A549 (cell line): Measurements from ENCODE around the gene SLF2. TPM values are rescaled to one million over a fixed set of nuclear protein-coding genes. Genes with fewer than 3 reads are reported as not detected.
A peak's percentile ranks its signal among the peaks of the same experiment; 100 is the strongest.

Source experiments
- ATAC-seq, 2 experiments: fragments of 200-7000 bp in 1 of 2; fragments of >200 bp in 1 of 2; cut with Nextera tagmentation in 1 of 2; cut with Tn5 transposase in 1 of 2; 3 replicates each; pipeline versions ENCODE4 v1.8.0 to v1.9.1; 2018 to 2020; ENCODE audit warnings: mild to moderate bottlenecking in 1 of 2, moderate library complexity in 1 of 2
- CTCF ChIA-PET: fragments of 300-600 bp; sonication (Branson Sonifier 250); formaldehyde crosslinking; extraction: SDS; loops from one replicate; lab custom pipeline; 2021; ENCODE audit warnings: antibody characterized with exemption, inconsistent platforms; lab: Yijun Ruan, JAX
- POLR2A ChIA-PET: fragments of 350-600 bp; formaldehyde crosslinking; extraction: SDS; loops from one replicate; lab custom pipeline; 2021; ENCODE audit warnings: antibody characterized with exemption, inconsistent platforms; lab: Yijun Ruan, JAX
- DNase-seq, 2 experiments: peaks; one replicate each; pipeline versions ENCODE4 v3.0.0 to v3.0.0-alpha.2; 2011 to 2016; ENCODE audit warnings: low read depth in 1 of 2, low spot score in 1 of 2
- FAIRE-seq: peaks from 2 replicates; lab custom pipeline; 2011; peaks lifted over from hg19 to GRCh38; lab: Jason Lieb, UNC
- H3K27ac ChIP-seq, 2 experiments: fragments of >200 bp; sonication (Bioruptor Twin); formaldehyde crosslinking; 3 replicates each; pipeline ENCODE4 v1.5.1; 2016 to 2017
- H3K4me1 ChIP-seq: fragments of >200 bp; sonication (Bioruptor Twin); formaldehyde crosslinking; 3 replicates; pipeline ENCODE4 v1.6.1; 2016
- H3K4me2 ChIP-seq: fragments of >200 bp; sonication (Bioruptor Twin); formaldehyde crosslinking; 3 replicates; pipeline ENCODE4 v1.6.1; 2016
- H3K4me3 ChIP-seq: fragments of >200 bp; sonication (Bioruptor Twin); formaldehyde crosslinking; 3 replicates; pipeline ENCODE4 v1.5.1; 2016
- H3K9me3 ChIP-seq: fragments of >200 bp; sonication (Bioruptor Twin); formaldehyde crosslinking; 3 replicates; pipeline ENCODE4 v1.6.1; 2016
- FOXS1 ChIP-seq: fragments of 250-450 bp; sonication (Bioruptor Pico); IDR thresholded peaks from 2 replicates; pipeline ENCODE4 v1.5.0; 2020; ENCODE audit warnings: mild to moderate bottlenecking, moderate library complexity
- HOXA7 ChIP-seq: fragments of 250-450 bp; sonication (Bioruptor Pico); IDR thresholded peaks from 2 replicates; pipeline ENCODE4 v1.5.0; 2020; ENCODE audit warnings: mild to moderate bottlenecking, moderate library complexity
- HOXB13 ChIP-seq: fragments of 250-450 bp; sonication (Bioruptor Pico); IDR thresholded peaks from 2 replicates; pipeline ENCODE4 v1.5.0; 2020; ENCODE audit warnings: low read depth, mild to moderate bottlenecking, moderate library complexity
- MAZ ChIP-seq: fragments of 150-350 bp; IDR thresholded peaks from 2 replicates; pipeline ENCODE4 v1.6.1; 2014; ENCODE audit warnings: antibody characterized with exemption, low read depth, low read length, borderline replicate concordance
- RFX5 ChIP-seq: fragments of 450-650 bp; IDR thresholded peaks from 2 replicates; pipeline ENCODE4 v1.7.1; 2014; ENCODE audit warnings: antibody characterized with exemption, mild to moderate bottlenecking, moderate library complexity
- SREBF2 ChIP-seq: fragments of 450-650 bp; IDR thresholded peaks from 2 replicates; pipeline ENCODE4 v1.6.1; 2014; ENCODE audit warnings: mild to moderate bottlenecking, moderate library complexity
- ZC3H11A ChIP-seq: fragments of 450-650 bp; IDR thresholded peaks from 2 replicates; pipeline ENCODE4 v1.6.1; 2014; ENCODE audit warnings: antibody characterized with exemption, mild to moderate bottlenecking
- ZFP36 ChIP-seq: fragments of 450-650 bp; IDR thresholded peaks from 2 replicates; pipeline ENCODE4 v1.6.1; 2014; ENCODE audit warnings: borderline replicate concordance; ENCODE audit not compliant: partially characterized antibody
- WGBS: methylation state at CpG from one replicate; pipeline ENCODE4 v1.1.6; 2017; ENCODE audit errors: missing lambda C conversion rate; 5-methylcytosine and 5-hydroxymethylcytosine counted together
- polyA plus RNA-seq, 4 experiments: library from polyadenylated mRNA; depleted of rRNA in 3 of 4; stranded (reverse); fragments of >200 nt; fragmentation: RNase III in 1 of 4; extraction: RNeasy Plus Mini Kit Qiagen cat#74134 plus additional on column Dnase treatment in 1 of 4; gene quantifications; 2 replicates in 3 of 4; 3 replicates in 1 of 4; pipeline ENCODE4 v1.2.3, GENCODE V29; 2011 to 2017
- TF ChIP-seq, protein P1 (sequence below): fragments of 450-650 bp; IDR thresholded peaks from 2 replicates; pipeline ENCODE4 v1.6.1; 2014; ENCODE audit warnings: antibody characterized with exemption
- TF ChIP-seq, protein P2 (sequence below): fragments of 200-600 bp; sonication (generic); IDR thresholded peaks from 2 replicates; pipeline ENCODE4 v1.6.1; 2016; ENCODE audit warnings: antibody characterized with exemption, mild to moderate bottlenecking, moderate library complexity
- TF ChIP-seq, protein P3 (sequence below): IDR thresholded peaks from 2 replicates; pipeline ENCODE4 v1.6.1; 2012
- TF ChIP-seq, protein P4 (sequence below): fragments of >200 bp; sonication (Bioruptor Twin); formaldehyde crosslinking; IDR thresholded peaks from 3 replicates; pipeline ENCODE4 v1.6.1; 2016
- TF ChIP-seq, protein P5 (sequence below): fragments of 250-450 bp; sonication (Bioruptor Pico); IDR thresholded peaks from 2 replicates; pipeline ENCODE4 v1.5.0; 2020; ENCODE audit warnings: low read depth, mild to moderate bottlenecking, moderate library complexity
- TF ChIP-seq, protein P6 (sequence below): fragments of 250-450 bp; sonication (Bioruptor Pico); IDR thresholded peaks from 2 replicates; pipeline ENCODE4 v1.5.0; 2021; ENCODE audit warnings: mild to moderate bottlenecking, moderate library complexity, borderline replicate concordance

SLF2 gene
- polyA plus RNA-seq, 2 of the 4 experiments (the other 2 are of a cell fraction): 13.0 to 16.6 TPM

DNA sequence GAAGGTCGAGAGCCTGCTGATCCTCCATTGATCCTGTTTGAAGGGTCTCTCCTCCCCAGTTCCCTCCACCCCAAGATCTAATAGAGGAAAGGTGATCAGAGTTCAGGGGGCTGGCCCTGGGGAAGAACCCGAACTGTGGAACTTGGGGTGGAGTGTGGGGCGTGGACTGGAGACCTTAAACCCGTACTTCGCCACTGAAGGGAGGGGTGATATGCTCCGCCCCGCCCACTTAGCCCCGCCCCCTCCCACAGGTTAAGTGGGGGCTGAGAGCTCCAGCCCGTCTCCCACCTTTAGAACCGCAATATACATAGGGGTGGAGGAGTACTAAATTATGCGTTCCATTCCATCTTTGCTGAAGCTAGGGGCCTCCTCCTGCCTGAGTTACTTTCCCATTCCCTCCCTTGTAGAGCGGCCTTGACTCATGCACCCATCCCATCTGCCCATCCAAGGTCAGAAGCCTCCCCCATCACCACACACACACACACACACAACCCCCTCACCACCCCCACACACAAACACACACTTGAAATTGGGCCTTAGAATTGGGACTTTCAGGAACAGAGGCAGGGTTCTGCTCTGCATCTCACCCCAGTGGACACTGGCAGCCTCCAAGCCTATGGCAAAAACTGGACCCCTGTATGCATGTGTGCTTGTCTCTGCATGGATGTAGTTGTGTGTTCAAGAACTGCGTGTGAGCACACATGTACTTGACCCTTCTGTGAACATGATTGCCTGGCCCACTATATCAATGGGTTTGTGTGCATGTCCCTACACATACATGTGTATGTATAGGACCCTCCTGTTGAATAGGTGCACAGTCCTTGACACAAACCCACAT, 57.5 kb downstream of the SLF2 start (continued):
- TF ChIP-seq MAZ: no peak
- TF ChIP-seq, protein P1, sequence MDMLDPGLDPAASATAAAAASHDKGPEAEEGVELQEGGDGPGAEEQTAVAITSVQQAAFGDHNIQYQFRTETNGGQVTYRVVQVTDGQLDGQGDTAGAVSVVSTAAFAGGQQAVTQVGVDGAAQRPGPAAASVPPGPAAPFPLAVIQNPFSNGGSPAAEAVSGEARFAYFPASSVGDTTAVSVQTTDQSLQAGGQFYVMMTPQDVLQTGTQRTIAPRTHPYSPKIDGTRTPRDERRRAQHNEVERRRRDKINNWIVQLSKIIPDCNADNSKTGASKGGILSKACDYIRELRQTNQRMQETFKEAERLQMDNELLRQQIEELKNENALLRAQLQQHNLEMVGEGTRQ: no peak
- TF ChIP-seq ZC3H11A: no peak
- TF ChIP-seq, protein P2, sequence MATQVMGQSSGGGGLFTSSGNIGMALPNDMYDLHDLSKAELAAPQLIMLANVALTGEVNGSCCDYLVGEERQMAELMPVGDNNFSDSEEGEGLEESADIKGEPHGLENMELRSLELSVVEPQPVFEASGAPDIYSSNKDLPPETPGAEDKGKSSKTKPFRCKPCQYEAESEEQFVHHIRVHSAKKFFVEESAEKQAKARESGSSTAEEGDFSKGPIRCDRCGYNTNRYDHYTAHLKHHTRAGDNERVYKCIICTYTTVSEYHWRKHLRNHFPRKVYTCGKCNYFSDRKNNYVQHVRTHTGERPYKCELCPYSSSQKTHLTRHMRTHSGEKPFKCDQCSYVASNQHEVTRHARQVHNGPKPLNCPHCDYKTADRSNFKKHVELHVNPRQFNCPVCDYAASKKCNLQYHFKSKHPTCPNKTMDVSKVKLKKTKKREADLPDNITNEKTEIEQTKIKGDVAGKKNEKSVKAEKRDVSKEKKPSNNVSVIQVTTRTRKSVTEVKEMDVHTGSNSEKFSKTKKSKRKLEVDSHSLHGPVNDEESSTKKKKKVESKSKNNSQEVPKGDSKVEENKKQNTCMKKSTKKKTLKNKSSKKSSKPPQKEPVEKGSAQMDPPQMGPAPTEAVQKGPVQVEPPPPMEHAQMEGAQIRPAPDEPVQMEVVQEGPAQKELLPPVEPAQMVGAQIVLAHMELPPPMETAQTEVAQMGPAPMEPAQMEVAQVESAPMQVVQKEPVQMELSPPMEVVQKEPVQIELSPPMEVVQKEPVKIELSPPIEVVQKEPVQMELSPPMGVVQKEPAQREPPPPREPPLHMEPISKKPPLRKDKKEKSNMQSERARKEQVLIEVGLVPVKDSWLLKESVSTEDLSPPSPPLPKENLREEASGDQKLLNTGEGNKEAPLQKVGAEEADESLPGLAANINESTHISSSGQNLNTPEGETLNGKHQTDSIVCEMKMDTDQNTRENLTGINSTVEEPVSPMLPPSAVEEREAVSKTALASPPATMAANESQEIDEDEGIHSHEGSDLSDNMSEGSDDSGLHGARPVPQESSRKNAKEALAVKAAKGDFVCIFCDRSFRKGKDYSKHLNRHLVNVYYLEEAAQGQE: no peak

DNA sequence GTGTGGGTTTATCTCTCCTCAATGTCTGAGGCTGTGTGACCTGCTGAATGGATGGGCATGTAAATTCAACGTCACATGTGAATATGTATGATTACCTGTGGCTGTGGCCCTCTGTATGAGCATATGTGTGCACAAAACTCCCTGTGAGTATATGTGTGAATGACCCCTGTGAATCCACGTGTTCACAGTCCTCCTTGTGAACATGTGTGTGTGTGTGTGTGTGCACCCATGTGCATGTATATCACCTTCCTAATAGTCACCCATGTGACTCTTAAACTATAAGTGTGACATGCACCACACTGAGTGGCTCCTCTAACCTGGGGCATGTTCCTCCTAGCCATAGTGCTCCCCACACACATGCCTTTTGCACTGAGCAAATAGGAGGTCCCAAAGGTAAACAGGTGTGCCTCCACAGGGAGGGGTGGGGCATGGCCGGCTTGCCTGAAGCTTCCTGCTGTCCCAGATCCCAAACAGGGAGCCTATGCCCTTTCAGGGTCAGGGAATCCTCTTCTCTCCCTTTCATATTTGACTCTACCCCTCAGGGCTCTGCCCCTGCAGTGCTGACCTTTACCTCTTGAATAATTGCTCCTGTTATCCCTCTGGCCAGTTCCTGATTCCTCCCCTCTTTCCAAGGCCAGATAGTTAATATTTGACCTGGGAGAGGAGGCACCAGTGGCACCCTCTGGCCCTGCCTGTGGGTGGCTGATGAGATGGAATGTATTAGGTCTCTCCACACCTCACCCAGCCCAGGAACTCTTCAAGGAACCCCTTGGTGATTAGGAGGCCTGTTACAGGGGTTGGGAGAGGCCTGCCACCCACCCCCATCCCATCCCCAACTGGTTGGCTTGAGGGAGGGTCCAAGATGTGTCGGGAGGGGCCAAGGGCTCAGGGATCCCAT, 58.4 kb downstream of the SLF2 start:
- 33% methylated on average over 4 of the region's 4 CpGs for WGBS
- Histone ChIP-seq H3K27ac (peak overlapping the region; percentile 58 to 88; a peak in 4 of 6 replicates), H3K9me3 (no peaks in the 10 kb centered on the region), H3K4me1 (peaks cover 34% of the 10 kb centered on the region), H3K4me2 (peak overlapping the region; percentile 98), H3K4me3 (no peak overlapping the region)
- ATAC-seq: peak; percentile 50 to 63
- POLR2A ChIA-PET: no interaction called here
- TF ChIP-seq, protein P3, sequence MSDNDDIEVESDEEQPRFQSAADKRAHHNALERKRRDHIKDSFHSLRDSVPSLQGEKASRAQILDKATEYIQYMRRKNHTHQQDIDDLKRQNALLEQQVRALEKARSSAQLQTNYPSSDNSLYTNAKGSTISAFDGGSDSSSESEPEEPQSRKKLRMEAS: 0 out of 2 replicates have a peak, but pooled peaks have one; percentile 23
- no peak for TF ChIP-seq ZFP36
- DNase-seq: peak; percentile 48 to 65
- CTCF ChIA-PET: interaction anchor here (0.5 to 6.6 kb wide), 5 partner anchors 13 to 81 kb away, joined by 3 to 33 read pairs (median 3); no protein-coding TSS in a partner anchor
- peak; percentile 32 for FAIRE-seq

DNA sequence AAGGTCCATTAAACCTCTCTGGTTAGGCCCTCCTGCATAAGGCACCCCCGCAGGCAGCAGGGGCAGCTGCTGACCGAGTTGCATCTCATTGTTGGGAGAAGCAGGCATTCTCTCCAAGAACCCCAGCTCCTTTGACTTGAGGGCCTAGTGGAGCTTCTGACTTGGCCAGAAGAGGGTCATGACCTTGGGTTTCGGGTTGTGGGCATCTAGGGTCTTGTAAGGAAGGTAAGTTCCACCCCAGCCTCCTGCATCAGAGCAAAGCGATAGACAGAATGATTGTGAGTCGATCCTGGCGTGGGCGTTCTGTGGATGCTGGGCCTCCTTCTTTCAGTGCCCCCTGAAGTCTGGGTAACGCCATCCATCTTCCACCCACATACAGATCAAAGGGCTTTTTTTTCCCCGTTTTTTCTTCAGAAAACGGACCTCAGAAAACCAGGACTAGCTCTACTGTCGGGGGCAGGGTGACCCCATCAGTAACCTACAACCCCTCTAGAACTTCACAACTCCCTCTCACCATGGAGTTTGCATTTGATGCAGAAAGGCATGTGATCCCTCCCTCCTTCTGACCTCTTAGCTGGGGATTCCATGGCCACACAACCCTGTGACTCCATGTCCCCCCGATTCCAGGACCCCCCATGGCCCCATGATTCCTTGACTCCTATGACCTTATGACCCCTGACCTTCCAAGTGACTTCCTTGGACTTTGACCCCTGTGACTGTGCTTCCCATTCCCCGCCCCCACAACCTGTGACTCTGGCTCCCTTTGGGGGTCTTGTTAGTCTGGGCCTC, 59.5 kb downstream of the SLF2 start:
- DNase-seq: no peak
- TF ChIP-seq, protein P4, sequence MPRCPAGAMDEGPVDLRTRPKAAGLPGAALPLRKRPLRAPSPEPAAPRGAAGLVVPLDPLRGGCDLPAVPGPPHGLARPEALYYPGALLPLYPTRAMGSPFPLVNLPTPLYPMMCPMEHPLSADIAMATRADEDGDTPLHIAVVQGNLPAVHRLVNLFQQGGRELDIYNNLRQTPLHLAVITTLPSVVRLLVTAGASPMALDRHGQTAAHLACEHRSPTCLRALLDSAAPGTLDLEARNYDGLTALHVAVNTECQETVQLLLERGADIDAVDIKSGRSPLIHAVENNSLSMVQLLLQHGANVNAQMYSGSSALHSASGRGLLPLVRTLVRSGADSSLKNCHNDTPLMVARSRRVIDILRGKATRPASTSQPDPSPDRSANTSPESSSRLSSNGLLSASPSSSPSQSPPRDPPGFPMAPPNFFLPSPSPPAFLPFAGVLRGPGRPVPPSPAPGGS: no peak
- TF ChIP-seq, protein P5, sequence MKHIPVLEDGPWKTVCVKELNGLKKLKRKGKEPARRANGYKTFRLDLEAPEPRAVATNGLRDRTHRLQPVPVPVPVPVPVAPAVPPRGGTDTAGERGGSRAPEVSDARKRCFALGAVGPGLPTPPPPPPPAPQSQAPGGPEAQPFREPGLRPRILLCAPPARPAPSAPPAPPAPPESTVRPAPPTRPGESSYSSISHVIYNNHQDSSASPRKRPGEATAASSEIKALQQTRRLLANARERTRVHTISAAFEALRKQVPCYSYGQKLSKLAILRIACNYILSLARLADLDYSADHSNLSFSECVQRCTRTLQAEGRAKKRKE (CRISPR knock-in tag): no peak
- TF ChIP-seq SREBF2 (no peak), FOXS1 (no peak), HOXA7 (CRISPR knock-in tag) (no peak), RFX5 (no peak), HOXB13 (CRISPR knock-in tag) (no peak)
- TF ChIP-seq, protein P6, sequence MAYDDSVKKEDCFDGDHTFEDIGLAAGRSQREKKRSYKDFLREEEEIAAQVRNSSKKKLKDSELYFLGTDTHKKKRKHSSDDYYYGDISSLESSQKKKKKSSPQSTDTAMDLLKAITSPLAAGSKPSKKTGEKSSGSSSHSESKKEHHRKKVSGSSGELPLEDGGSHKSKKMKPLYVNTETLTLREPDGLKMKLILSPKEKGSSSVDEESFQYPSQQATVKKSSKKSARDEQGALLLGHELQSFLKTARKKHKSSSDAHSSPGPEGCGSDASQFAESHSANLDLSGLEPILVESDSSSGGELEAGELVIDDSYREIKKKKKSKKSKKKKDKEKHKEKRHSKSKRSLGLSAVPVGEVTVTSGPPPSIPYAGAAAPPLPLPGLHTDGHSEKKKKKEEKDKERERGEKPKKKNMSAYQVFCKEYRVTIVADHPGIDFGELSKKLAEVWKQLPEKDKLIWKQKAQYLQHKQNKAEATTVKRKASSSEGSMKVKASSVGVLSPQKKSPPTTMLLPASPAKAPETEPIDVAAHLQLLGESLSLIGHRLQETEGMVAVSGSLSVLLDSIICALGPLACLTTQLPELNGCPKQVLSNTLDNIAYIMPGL (CRISPR knock-in tag): no peak
- CTCF ChIA-PET: interaction anchor here (0.5 to 6.6 kb wide), 9 partner anchors 9 to 80 kb away, joined by 3 to 33 read pairs (median 4); partner anchors contain the start of gene LZTS2
- POLR2A ChIA-PET: no interaction called here
- 77% methylated on average over 13 of the region's 13 CpGs for WGBS
- no peak overlapping the region for H3K4me3 ChIP-seq
- peak overlapping the region; percentile 98 for H3K4me2 ChIP-seq
- no peak for FAIRE-seq
- ATAC-seq: no peak
- H3K9me3 ChIP-seq: no peaks in the 10 kb centered on the region
- peak overlapping the region in 1 of 2 experiments; percentile 88; a peak in 4 of 6 replicates for H3K27ac ChIP-seq
- peaks cover 34% of the 10 kb centered on the region for H3K4me1 ChIP-seq
